ENCODE measurements around the gene TOR4A.
"Not testable (repeated sequence)": the region's sequence is repeated elsewhere in the genome, so short reads cannot be mapped to it uniquely, and the experiment has no call there.

The TOR4A gene

GRCh38 chr9:137239541-137240200 is 37.9 kb upstream of the TOR4A start:
- not testable (repeated sequence) for DNase-seq

- peak; percentile 31 for DNase-seq
Observed at GRCh38 chr9:137240318-137240840, 37.1 kb upstream of the TOR4A start.

- peak; percentile 99 for DNase-seq
Observed at GRCh38 chr9:137240841-137241489, 36.6 kb upstream of the TOR4A start, which contains the start of gene TUBB4B. Gene TUBB4B, plus strand, starts transcription at chr9:137241287. Its CDS starts 74 bp downstream, at chr9:137241361.

- DNase-seq, result no peak
Observed at GRCh38 chr9:137241490-137242268, 35.8 kb upstream of the TOR4A start.

- DNase-seq, result no peak
Observed at GRCh38 chr9:137242269-137243203, 35.0 kb upstream of the TOR4A start.

GRCh38 chr9:137243266-137243625 is 34.3 kb upstream of the TOR4A start:
- not testable (repeated sequence) for DNase-seq

GRCh38 chr9:137243626-137244485 is 33.7 kb upstream of the TOR4A start:
- no peak for DNase-seq

GRCh38 chr9:137244486-137245449 is 32.8 kb upstream of the TOR4A start:
- peak; percentile 74 for DNase-seq

GRCh38 chr9:137245450-137246421 is 31.8 kb upstream of the TOR4A start:
- DNase-seq, result peak; percentile 76

GRCh38 chr9:137247135-137247915 is 30.2 kb upstream of the TOR4A start:
- DNase-seq, result peak; percentile 31

GRCh38 chr9:137247916-137248175 is 29.7 kb upstream of the TOR4A start:
- no peak for DNase-seq

GRCh38 chr9:137250329-137251193 is 27.0 kb upstream of the TOR4A start:
- DNase-seq, result no peak

GRCh38 chr9:137251194-137251461 is 26.4 kb upstream of the TOR4A start, which contains the start of gene STPG3:
Gene STPG3, plus strand, starts transcription at chr9:137251286. Its CDS starts 1 bp downstream, at chr9:137251287.
- no peak for DNase-seq

GRCh38 chr9:137251490-137252268 is 25.8 kb upstream of the TOR4A start:
- no peak for DNase-seq

- no peak for DNase-seq
Observed at GRCh38 chr9:137252555-137253506, 24.7 kb upstream of the TOR4A start.

All from DMS79 (cell line).